DMS53 (cell line): ENCODE data around the gene CDC20.
A peak's percentile ranks its signal among the peaks of the same experiment; 100 is the strongest.

Experiments
- DNase-seq: peaks from one replicate; lab custom pipeline; 2025; lab: John Stamatoyannopoulos, UW

Gene CDC20

GRCh38 chr1:43358746-43359693 is at the start of gene CDC20:
Gene CDC20 (plus strand): TSS chr1:43358981. CDS start chr1:43359216, 235 bp downstream.
- peak; percentile 99 for DNase-seq

- no peak for DNase-seq
Measured at GRCh38 chr1:43309405-43310025, 49.3 kb upstream of the CDC20 start.

GRCh38 chr1:43311521-43311920 is 47.3 kb upstream of the CDC20 start:
- DNase-seq: no peak

- no peak for DNase-seq
Measured at GRCh38 chr1:43312212-43312623, 46.6 kb upstream of the CDC20 start.

- DNase-seq: no peak
Measured at GRCh38 chr1:43312663-43313515, 45.9 kb upstream of the CDC20 start.

- DNase-seq: peak; percentile 53
Measured at GRCh38 chr1:43313771-43314170, 45.0 kb upstream of the CDC20 start.

- DNase-seq: no peak
Measured at GRCh38 chr1:43314233-43314632, 44.5 kb upstream of the CDC20 start.

- DNase-seq: no peak
Measured at GRCh38 chr1:43315481-43315880, 43.3 kb upstream of the CDC20 start.

- no peak for DNase-seq
Measured at GRCh38 chr1:43315963-43316737, 42.6 kb upstream of the CDC20 start.

GRCh38 chr1:43316738-43317520 is 41.9 kb upstream of the CDC20 start:
- DNase-seq: no peak

- DNase-seq: no peak
Measured at GRCh38 chr1:43317817-43318471, 40.8 kb upstream of the CDC20 start.

- no peak for DNase-seq
Measured at GRCh38 chr1:43318831-43319230, 40.0 kb upstream of the CDC20 start.

GRCh38 chr1:43319288-43319687 is 39.5 kb upstream of the CDC20 start:
- DNase-seq: no peak

GRCh38 chr1:43319766-43320165 is 39.0 kb upstream of the CDC20 start:
- no peak for DNase-seq

GRCh38 chr1:43321331-43321891 is 37.4 kb upstream of the CDC20 start:
- DNase-seq: no peak

- no peak for DNase-seq
Measured at GRCh38 chr1:43322506-43322905, 36.3 kb upstream of the CDC20 start.

GRCh38 chr1:43324810-43325209 is 34.0 kb upstream of the CDC20 start:
- DNase-seq: no peak

GRCh38 chr1:43325381-43325780 is 33.4 kb upstream of the CDC20 start:
- no peak for DNase-seq

GRCh38 chr1:43327549-43328292 is 31.1 kb upstream of the CDC20 start:
- peak; percentile 59 for DNase-seq
